HepG2 (cell line): Measurements from ENCODE around the gene ISG20. TPM values are rescaled to one million over a fixed set of nuclear protein-coding genes. Genes with fewer than 3 reads are reported as not detected.
A peak's percentile ranks its signal among the peaks of the same experiment; 100 is the strongest.

Experiments
- AKNA ChIP-seq: sonication (generic); formaldehyde crosslinking; IDR thresholded peaks from 2 replicates; pipeline ENCODE4 v1.4.0; 2020; ENCODE audit warnings: missing genetic modification reagents, borderline replicate concordance
- ASH2L ChIP-seq: fragments of 300-600, 200-600 bp; sonication (generic); IDR thresholded peaks from 2 replicates; pipeline ENCODE4 v1.7.0; 2017; ENCODE audit warnings: low read depth, mild to moderate bottlenecking, moderate library complexity, mixed read lengths, low read length; ENCODE audit not compliant: insufficient read length
- KDM2A ChIP-seq: sonication (generic); formaldehyde crosslinking; IDR thresholded peaks from 2 replicates; pipeline ENCODE4 v1.4.0; 2020; ENCODE audit warnings: low read depth, missing genetic modification reagents, borderline replicate concordance
- NFYB ChIP-seq: sonication (generic); formaldehyde crosslinking; IDR thresholded peaks from 2 replicates; pipeline ENCODE4 v1.4.0; 2020; ENCODE audit warnings: missing genetic modification reagents
- NFYC ChIP-seq: IDR thresholded peaks from 2 replicates; pipeline ENCODE4 v1.6.1; 2016; ENCODE audit warnings: missing genetic modification reagents, missing compliant biosample characterization
- SOX6 ChIP-seq, 2 experiments: fragments of 450-650 bp in 1 of 2; sonication (generic) in 1 of 2; formaldehyde crosslinking in 1 of 2; IDR thresholded peaks; 2 replicates each; pipeline versions ENCODE4 v1.4.0 to v1.6.1; 2017 to 2020; ENCODE audit warnings: antibody characterized with exemption in 1 of 2, mild to moderate bottlenecking in 1 of 2, missing genetic modification reagents in 1 of 2
- TERF1 ChIP-seq: sonication (generic); formaldehyde crosslinking; IDR thresholded peaks from 2 replicates; pipeline ENCODE4 v1.8.0; 2022; ENCODE audit warnings: mild to moderate bottlenecking, missing genetic modification reagents, moderate library complexity
- ZBTB40 ChIP-seq, 2 experiments: fragments of 450-650 bp in 1 of 2; sonication (generic) in 1 of 2; formaldehyde crosslinking in 1 of 2; IDR thresholded peaks; 2 replicates each; pipeline versions ENCODE4 v1.6.1 to v1.8.0; 2016 to 2022; ENCODE audit warnings: antibody characterized with exemption in 1 of 2, mild to moderate bottlenecking in 1 of 2, missing genetic modification reagents in 1 of 2
- ZNF766 ChIP-seq: sonication (generic); formaldehyde crosslinking; IDR thresholded peaks from 2 replicates; pipeline ENCODE4 v1.5.0; 2020; ENCODE audit warnings: missing genetic modification reagents, borderline replicate concordance
- ZNF883 ChIP-seq: sonication (generic); formaldehyde crosslinking; IDR thresholded peaks from 2 replicates; pipeline ENCODE4 v1.5.1; 2020; ENCODE audit warnings: mild to moderate bottlenecking, missing genetic modification reagents; ENCODE audit errors: not compliant biosample characterization
- polyA plus RNA-seq, 8 experiments: library from polyadenylated mRNA; depleted of rRNA in 3 of 8; stranded (reverse) in 7 of 8; unstranded in 1 of 8; fragments of >200 nt; fragmentation: Illumina TruSeq in 4 of 8; extraction: Trizol in 4 of 8; gene quantifications; 2 replicates each; pipeline versions ENCODE4 v1.2.1 to v1.2.3, GENCODE V29; 2011 to 2016; ENCODE audit warnings: low read depth in 4 of 8, missing spikeins in 1 of 8, mixed read lengths in 1 of 8; ENCODE audit not compliant: insufficient read depth in 1 of 8
- total RNA-seq, 5 experiments: library from RNA; depleted of rRNA; stranded (reverse); fragments of >200 nt; fragmentation: Illumina TruSeq; extraction: Trizol; gene quantifications; 2 replicates each; pipeline ENCODE4 v1.2.3, GENCODE V29; 2016; ENCODE audit warnings: low read depth in 1 of 5

ISG20 gene
- total and polyA plus RNA-seq, 2 of the 13 experiments (the other 11 are each of a cell fraction or from before 2014, with no cell fraction given) = 6.3 to 31.5 TPM

GRCh38 chr15:88620995-88621772, 17.6 kb upstream of the ISG20 start, which contains the start of gene AEN (continued):
- TF ChIP-seq KDM2A (CRISPR knock-in tag) = peak; percentile 42; the same call in 1 of the 2 replicates
- TF ChIP-seq TERF1 (CRISPR knock-in tag) = no peak
- no peak for TF ChIP-seq ZBTB40 (IDR thresholded peaks at IDR 0.05)
- TF ChIP-seq ZBTB40 (CRISPR knock-in tag; IDR thresholded peaks at IDR 0.05) = peak; percentile 73; the same call in 1 of the 2 replicates
- peak; percentile 98 for TF ChIP-seq NFYC (CRISPR knock-in tag)
- TF ChIP-seq NFYB (CRISPR knock-in tag) = peak; percentile 95
- TF ChIP-seq ZNF766 (CRISPR knock-in tag) = peak; percentile 93
- TF ChIP-seq AKNA (CRISPR knock-in tag) = peak; percentile 68; the same call in 1 of the 2 replicates
- no peak for TF ChIP-seq SOX6 (IDR thresholded peaks at IDR 0.05)
- peak; percentile 16; the same call in 1 of the 2 replicates for TF ChIP-seq SOX6 (CRISPR knock-in tag; IDR thresholded peaks at IDR 0.05)
- peak; percentile 79 for TF ChIP-seq ZNF883 (CRISPR knock-in tag)
- peak; percentile 39 for TF ChIP-seq ASH2L
